ENCODE measurements around the gene LITAF. TPM values are rescaled to one million over a fixed set of nuclear protein-coding genes. Genes with fewer than 3 reads are reported as not detected.

LITAF gene
- polyA plus RNA-seq, 1 of the 3 experiments (the other 2 are of a cell fraction), result 45.7 TPM

DNA sequence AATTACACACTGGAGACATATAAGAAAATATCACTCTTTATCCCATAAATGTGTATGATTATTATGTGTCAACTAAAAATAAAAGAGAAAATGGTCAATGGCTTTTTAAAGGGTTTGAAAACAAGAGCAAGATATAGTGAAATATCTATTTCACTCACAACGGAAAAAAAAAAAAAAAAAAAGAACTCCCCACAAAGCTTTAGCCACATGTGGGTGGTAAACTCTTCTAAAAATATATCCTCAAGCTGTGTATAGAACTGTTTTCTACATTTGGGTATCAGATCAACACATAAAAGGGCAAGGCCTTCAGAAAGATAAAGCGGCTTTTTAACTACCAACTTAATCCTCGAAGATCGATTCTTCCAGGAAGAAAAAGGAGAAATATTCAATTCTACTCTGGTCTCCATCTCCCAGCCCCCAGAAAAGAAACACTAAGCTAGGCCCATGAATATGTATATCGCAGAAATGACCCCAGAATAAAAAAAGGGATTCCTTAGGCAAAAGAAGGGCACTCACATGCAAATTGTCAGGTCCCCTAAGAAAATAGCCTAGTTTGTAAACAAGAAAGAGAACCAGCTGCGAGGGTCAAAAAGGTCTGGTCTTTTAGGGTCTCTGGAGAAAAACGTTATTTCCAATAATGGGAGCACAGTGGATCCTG lies 4.4 kb downstream of the LITAF start:
- no peak overlapping the region for H3K27ac ChIP-seq (ENCODE audit: low read depth in 2 of 2, low read length in 1 of 2)
- H3K27me3 ChIP-seq (ENCODE audit: insufficient read depth), result no peaks in the 10 kb centered on the region
- no peak overlapping the region for H3K4me2 ChIP-seq
- no peaks in the 10 kb centered on the region for H3K9me2 ChIP-seq
- no peak overlapping the region for H3K9ac ChIP-seq
- no peaks in the 10 kb centered on the region for H3K9me3 ChIP-seq
- no peak for DNase-seq
- H3F3A ChIP-seq (replicated peaks; ENCODE audit: insufficient read depth), result peaks cover 4% of the 10 kb centered on the region
- peaks cover 0 to 12% of the 10 kb centered on the region in 2 experiments; a peak in 1 of 4 replicates for H3K4me1 ChIP-seq (ENCODE audit: control insufficient read depth in 1 of 2, insufficient read depth in 2 of 2, low read depth in 1 of 2, low read length in 1 of 2)
- ChIA-PET POLR2A (no interaction called here), CTCF (interaction anchor here (1.3 to 1.9 kb wide), 2 partner anchors 16 to 50 kb away, joined by 3 to 5 read pairs; no protein-coding TSS in a partner anchor)
- no peaks in the 10 kb centered on the region for H3K36me3 ChIP-seq (replicated peaks in 1 of 2; ENCODE audit: control insufficient read depth in 1 of 2, insufficient read depth in 2 of 2, low read length in 1 of 2)
- peaks cover 85% of the 10 kb centered on the region; the same call in 1 of the 2 replicates for H3K79me2 ChIP-seq (ENCODE audit: insufficient read depth)
- H4K20me1 ChIP-seq (ENCODE audit: insufficient read depth), result no peaks in the 10 kb centered on the region
- H2AFZ ChIP-seq (ENCODE audit: low read depth), result no peak overlapping the region
- WGBS (ENCODE audit: low lambda C conversion rate), result 91% methylated on average over 7 of the region's 7 CpGs
- TF ChIP-seq MEF2A (IDR thresholded peaks at IDR 0.05; ENCODE audit: borderline replicate concordance, low read depth), result no peak
- TF ChIP-seq ELF1 (IDR thresholded peaks at IDR 0.05), result no peak
- TF ChIP-seq, protein P1, sequence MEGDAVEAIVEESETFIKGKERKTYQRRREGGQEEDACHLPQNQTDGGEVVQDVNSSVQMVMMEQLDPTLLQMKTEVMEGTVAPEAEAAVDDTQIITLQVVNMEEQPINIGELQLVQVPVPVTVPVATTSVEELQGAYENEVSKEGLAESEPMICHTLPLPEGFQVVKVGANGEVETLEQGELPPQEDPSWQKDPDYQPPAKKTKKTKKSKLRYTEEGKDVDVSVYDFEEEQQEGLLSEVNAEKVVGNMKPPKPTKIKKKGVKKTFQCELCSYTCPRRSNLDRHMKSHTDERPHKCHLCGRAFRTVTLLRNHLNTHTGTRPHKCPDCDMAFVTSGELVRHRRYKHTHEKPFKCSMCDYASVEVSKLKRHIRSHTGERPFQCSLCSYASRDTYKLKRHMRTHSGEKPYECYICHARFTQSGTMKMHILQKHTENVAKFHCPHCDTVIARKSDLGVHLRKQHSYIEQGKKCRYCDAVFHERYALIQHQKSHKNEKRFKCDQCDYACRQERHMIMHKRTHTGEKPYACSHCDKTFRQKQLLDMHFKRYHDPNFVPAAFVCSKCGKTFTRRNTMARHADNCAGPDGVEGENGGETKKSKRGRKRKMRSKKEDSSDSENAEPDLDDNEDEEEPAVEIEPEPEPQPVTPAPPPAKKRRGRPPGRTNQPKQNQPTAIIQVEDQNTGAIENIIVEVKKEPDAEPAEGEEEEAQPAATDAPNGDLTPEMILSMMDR (IDR thresholded peaks at IDR 0.05), result no peak
- TF ChIP-seq, protein P2, sequence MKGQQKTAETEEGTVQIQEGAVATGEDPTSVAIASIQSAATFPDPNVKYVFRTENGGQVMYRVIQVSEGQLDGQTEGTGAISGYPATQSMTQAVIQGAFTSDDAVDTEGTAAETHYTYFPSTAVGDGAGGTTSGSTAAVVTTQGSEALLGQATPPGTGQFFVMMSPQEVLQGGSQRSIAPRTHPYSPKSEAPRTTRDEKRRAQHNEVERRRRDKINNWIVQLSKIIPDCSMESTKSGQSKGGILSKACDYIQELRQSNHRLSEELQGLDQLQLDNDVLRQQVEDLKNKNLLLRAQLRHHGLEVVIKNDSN (IDR thresholded peaks at IDR 0.05; ENCODE audit: borderline replicate concordance, low read depth), result no peak
- TF ChIP-seq RCOR1 (IDR thresholded peaks at IDR 0.05; ENCODE audit: low read length), result no peak
- TF ChIP-seq EZH2phosphoT487 (IDR thresholded peaks at IDR 0.05; ENCODE audit: borderline replicate concordance, low read depth), result no peak
- TF ChIP-seq GABPA (IDR thresholded peaks at IDR 0.05; ENCODE audit: low read depth), result no peak
- TF ChIP-seq ZBTB33 (IDR thresholded peaks at IDR 0.05; ENCODE audit: borderline replicate concordance, low read depth), result no peak
- no peak for TF ChIP-seq FOXJ3 (CRISPR knock-in tag; IDR thresholded peaks at IDR 0.05)
- no peak for TF ChIP-seq SIN3A (IDR thresholded peaks at IDR 0.05; ENCODE audit: borderline replicate concordance, low read depth, low read length)
- TF ChIP-seq TAF1 (IDR thresholded peaks at IDR 0.05; ENCODE audit: borderline replicate concordance, low read depth, low read length), result no peak
- TF ChIP-seq NRF1 (IDR thresholded peaks at IDR 0.05; ENCODE audit: low read depth, low read length), result no peak
- TF ChIP-seq EP300 (IDR thresholded peaks at IDR 0.05; ENCODE audit: borderline replicate concordance in 1 of 2, low read depth in 1 of 2, low read length in 1 of 2), result no peak
- TF ChIP-seq CHD2 (IDR thresholded peaks at IDR 0.05; ENCODE audit: low read length, partially characterized antibody), result no peak
- TF ChIP-seq, protein P3, sequence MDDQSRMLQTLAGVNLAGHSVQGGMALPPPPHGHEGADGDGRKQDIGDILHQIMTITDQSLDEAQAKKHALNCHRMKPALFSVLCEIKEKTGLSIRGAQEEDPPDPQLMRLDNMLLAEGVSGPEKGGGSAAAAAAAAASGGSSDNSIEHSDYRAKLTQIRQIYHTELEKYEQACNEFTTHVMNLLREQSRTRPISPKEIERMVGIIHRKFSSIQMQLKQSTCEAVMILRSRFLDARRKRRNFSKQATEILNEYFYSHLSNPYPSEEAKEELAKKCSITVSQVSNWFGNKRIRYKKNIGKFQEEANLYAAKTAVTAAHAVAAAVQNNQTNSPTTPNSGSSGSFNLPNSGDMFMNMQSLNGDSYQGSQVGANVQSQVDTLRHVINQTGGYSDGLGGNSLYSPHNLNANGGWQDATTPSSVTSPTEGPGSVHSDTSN (IDR thresholded peaks at IDR 0.05), result no peak
- no peak for TF ChIP-seq POLR2AphosphoS5 (IDR thresholded peaks at IDR 0.05; ENCODE audit: low read depth, low read length)
- no peak for TF ChIP-seq FOSL2 (IDR thresholded peaks at IDR 0.05; ENCODE audit: borderline replicate concordance, low read depth)
- TF ChIP-seq NFIC (IDR thresholded peaks at IDR 0.05; ENCODE audit: borderline replicate concordance), result no peak
- no peak overlapping the region for H3K4me3 ChIP-seq (ENCODE audit: low read depth in 2 of 2, low read length in 1 of 2)

Measured in SK-N-SH (cell line).